ENCODE measurements around the gene GPR108. TPM values are rescaled to one million over a fixed set of nuclear protein-coding genes. Genes with fewer than 3 reads are reported as not detected.

GPR108 gene
- total RNA-seq, 2 experiments from 2014 or later: 34.5 to 36.6 TPM

DNA sequence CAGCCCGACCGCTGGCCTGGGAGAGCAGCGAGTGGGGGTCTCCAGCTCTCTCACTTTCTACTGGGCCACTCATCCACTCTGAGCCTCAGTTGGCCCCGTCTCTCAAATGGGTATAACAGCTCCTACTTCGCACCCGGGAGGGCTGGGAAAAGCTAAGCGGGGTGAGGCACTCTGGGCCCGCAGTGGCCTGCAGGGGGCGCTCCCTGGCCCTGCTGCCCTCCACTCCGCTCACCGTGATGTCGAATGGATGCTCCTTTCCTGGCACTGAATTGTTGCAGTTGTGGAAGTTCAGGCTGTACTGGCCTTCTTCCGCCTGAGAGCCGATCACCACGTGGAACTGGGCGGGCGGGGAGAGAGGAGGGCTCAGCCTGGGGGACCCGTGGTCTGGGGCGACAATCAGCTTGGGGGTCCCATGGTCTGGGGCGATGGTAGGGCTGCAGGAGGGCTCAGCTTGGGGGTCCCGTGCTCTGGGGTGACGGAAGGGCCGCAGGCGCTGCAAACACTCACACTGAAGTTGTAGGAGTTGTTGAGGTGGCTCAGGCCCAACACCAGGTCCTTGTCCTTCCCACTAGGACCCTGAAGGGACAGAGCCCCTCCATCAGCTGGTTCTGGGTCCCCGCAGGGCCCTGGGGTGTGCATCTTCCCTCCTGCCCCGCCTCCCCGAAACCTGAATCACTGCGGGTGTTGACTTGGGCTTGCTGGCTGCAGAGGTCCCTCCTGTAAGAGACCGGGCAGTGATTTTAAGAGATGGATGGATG, 3.9 kb downstream of the GPR108 start:
- Mint-ChIP-seq H3K27me3 (no peaks in the 10 kb centered on the region), H3K9me3 (no peaks in the 10 kb centered on the region), H3K4me3 (no peak overlapping the region), H3K36me3 (ENCODE audit: low read depth) (peaks cover 25% of the 10 kb centered on the region), H3K27ac (no peak overlapping the region), H3K4me1 (ENCODE audit: low read depth) (peaks cover 20% of the 10 kb centered on the region)
- H3K9me3 ChIP-seq (ENCODE audit: control insufficient read depth in 1 of 2, insufficient read depth in 1 of 2, low read length in 2 of 2): no peaks in the 10 kb centered on the region
- no peaks in the 10 kb centered on the region for H3K27me3 ChIP-seq (ENCODE audit: control insufficient read depth in 1 of 2, insufficient read depth in 2 of 2, low read length in 2 of 2)
- POLR2A ChIA-PET: no interaction called here
- DNase-seq (peak in 2 of 14 experiments; percentile 23 to 45), ATAC-seq (ENCODE audit: poor library complexity) (no peak)
- CTCF ChIA-PET: interaction anchor here (1.2 kb wide), 1 partner anchor 100 kb away, joined by 3 read pairs; no protein-coding TSS in a partner anchor
- no peak overlapping the region for H3K27ac ChIP-seq (ENCODE audit: low read depth in 1 of 2, low read length in 2 of 2)
- intact Hi-C loops (cut with DNase I, micrococcal nuclease): no loop called here
- TF ChIP-seq, protein P1, sequence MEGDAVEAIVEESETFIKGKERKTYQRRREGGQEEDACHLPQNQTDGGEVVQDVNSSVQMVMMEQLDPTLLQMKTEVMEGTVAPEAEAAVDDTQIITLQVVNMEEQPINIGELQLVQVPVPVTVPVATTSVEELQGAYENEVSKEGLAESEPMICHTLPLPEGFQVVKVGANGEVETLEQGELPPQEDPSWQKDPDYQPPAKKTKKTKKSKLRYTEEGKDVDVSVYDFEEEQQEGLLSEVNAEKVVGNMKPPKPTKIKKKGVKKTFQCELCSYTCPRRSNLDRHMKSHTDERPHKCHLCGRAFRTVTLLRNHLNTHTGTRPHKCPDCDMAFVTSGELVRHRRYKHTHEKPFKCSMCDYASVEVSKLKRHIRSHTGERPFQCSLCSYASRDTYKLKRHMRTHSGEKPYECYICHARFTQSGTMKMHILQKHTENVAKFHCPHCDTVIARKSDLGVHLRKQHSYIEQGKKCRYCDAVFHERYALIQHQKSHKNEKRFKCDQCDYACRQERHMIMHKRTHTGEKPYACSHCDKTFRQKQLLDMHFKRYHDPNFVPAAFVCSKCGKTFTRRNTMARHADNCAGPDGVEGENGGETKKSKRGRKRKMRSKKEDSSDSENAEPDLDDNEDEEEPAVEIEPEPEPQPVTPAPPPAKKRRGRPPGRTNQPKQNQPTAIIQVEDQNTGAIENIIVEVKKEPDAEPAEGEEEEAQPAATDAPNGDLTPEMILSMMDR (IDR thresholded peaks at IDR 0.05): peak; percentile 33
- H3K4me3 ChIP-seq (ENCODE audit: low read length): no peak overlapping the region
- peaks cover 30% of the 10 kb centered on the region for H3K4me1 ChIP-seq (ENCODE audit: insufficient read depth, low read length)
- peaks cover 33% of the 10 kb centered on the region for H3K36me3 ChIP-seq (ENCODE audit: insufficient read depth, low read length)

DNA sequence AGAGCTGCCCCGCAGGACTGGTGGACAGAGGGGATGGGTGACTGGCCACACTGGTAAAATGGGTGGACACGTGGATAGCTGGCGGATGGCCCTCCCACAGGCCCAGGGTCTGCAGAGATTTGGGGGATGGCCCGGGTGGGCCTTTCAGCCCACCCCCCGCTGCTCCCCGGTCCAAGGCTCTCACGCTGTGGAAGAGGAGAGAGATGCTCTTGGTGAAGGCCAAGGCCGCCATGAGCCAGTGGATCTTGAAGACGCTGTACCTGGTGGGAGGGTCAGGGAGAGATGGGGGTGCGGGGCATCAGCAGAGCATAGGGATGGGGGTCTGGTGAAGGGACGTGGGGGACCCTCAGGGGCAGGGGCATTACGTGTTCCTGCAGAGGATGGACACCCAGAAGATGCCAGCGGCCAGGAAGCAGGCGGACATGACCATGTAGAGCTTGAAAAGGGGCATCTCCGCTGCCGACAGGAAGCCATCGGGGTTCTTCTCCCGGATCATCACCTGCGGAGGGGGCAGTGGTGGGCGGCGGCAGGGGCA, 4.5 kb downstream of the GPR108 start:
- no peaks in the 10 kb centered on the region for H3K27me3 Mint-ChIP-seq
- no peak overlapping the region for H3K27ac ChIP-seq (ENCODE audit: low read depth in 1 of 2, low read length in 2 of 2)
- H3K9me3 ChIP-seq (ENCODE audit: control insufficient read depth in 1 of 2, insufficient read depth in 1 of 2, low read length in 2 of 2): no peaks in the 10 kb centered on the region
- peak overlapping the region; percentile 11 for H3K27ac Mint-ChIP-seq
- intact Hi-C loops (cut with DNase I, micrococcal nuclease): no loop called here
- POLR2A ChIA-PET: no interaction called here
- H3K4me3 ChIP-seq (ENCODE audit: low read length): no peak overlapping the region
- no peak overlapping the region for H3K4me3 Mint-ChIP-seq
- H3K4me1 Mint-ChIP-seq (ENCODE audit: low read depth): peaks cover 13% of the 10 kb centered on the region
- no peaks in the 10 kb centered on the region for H3K27me3 ChIP-seq (ENCODE audit: control insufficient read depth in 1 of 2, insufficient read depth in 2 of 2, low read length in 2 of 2)
- H3K9me3 Mint-ChIP-seq: no peaks in the 10 kb centered on the region
- ATAC-seq (ENCODE audit: poor library complexity) (no peak), DNase-seq (no peak)
- TF ChIP-seq, protein P1 (IDR thresholded peaks at IDR 0.05): no peak
- H3K36me3 ChIP-seq (ENCODE audit: insufficient read depth, low read length): peaks cover 33% of the 10 kb centered on the region
- H3K36me3 Mint-ChIP-seq (ENCODE audit: low read depth): peaks cover 25% of the 10 kb centered on the region
- CTCF ChIA-PET: interaction anchor here (1.2 kb wide), 1 partner anchor 99 kb away, joined by 3 read pairs; no protein-coding TSS in a partner anchor
- peaks cover 24% of the 10 kb centered on the region for H3K4me1 ChIP-seq (ENCODE audit: insufficient read depth, low read length)

- Mint-ChIP-seq H3K9me3 (no peaks in the 10 kb centered on the region), H3K36me3 (ENCODE audit: low read depth) (peaks cover 20% of the 10 kb centered on the region), H3K27me3 (no peaks in the 10 kb centered on the region), H3K4me3 (no peak overlapping the region), H3K4me1 (ENCODE audit: low read depth) (peaks cover 8% of the 10 kb centered on the region), H3K27ac (no peak overlapping the region)
- ChIA-PET CTCF (no interaction called here), POLR2A (no interaction called here)
- TF ChIP-seq, protein P1 (IDR thresholded peaks at IDR 0.05): no peak
- H3K4me3 ChIP-seq (ENCODE audit: low read length): no peak overlapping the region
- DNase-seq (no peak), ATAC-seq (ENCODE audit: poor library complexity) (no peak)
- intact Hi-C loops (cut with DNase I, micrococcal nuclease): no loop called here
- H3K4me1 ChIP-seq (ENCODE audit: insufficient read depth, low read length): peaks cover 19% of the 10 kb centered on the region
- H3K27me3 ChIP-seq (ENCODE audit: control insufficient read depth in 1 of 2, insufficient read depth in 2 of 2, low read length in 2 of 2): no peaks in the 10 kb centered on the region
- H3K27ac ChIP-seq (ENCODE audit: low read depth in 1 of 2, low read length in 2 of 2): no peak overlapping the region
- peaks cover 33% of the 10 kb centered on the region for H3K36me3 ChIP-seq (ENCODE audit: insufficient read depth, low read length)
- no peaks in the 10 kb centered on the region for H3K9me3 ChIP-seq (ENCODE audit: control insufficient read depth in 1 of 2, insufficient read depth in 1 of 2, low read length in 2 of 2)
These were observed 5.6 kb downstream of the GPR108 start for GRCh38 chr19:6731822-6732221.

Measured in CD4-positive, alpha-beta T cell (primary cell).